ENCODE results near the gene DDX11.

DDX11 gene

DNA sequence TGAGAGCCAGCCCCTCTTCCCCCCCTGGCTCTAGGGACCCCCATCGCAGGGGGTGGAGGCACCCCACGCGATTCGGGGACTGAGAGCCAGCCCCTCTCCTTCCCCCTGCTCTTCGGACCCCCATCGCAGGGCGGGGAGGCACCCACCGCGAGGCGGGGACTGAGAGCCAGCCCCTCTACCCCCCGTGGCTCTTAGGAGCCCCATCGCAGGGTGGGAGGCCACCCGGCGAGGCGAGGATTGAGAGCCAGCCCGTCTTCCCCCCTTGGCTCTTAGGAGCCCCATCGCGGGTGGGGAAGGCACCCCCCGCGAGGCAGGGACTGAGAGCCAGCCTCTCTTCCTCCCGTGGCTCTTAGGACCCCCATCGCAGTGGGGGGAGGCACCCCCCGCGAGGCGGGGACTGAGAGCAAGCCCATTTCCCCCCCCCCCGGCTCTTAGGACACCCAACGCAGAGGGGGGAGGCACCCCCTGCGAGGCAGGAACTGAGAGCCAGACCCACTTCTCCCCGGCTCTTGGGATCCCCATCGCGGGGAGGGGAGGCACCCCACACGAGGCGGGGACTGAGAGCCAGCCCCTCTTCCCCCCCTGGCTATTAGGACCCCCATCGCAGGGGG is 45.6 kb downstream of the DDX11 start:
- ChIA-PET POLR2A (no interaction called here), CTCF (interaction anchor here (0.7 kb wide), 1 partner anchor 246 kb away, joined by 3 read pairs; no protein-coding TSS in a partner anchor)
- H3K27ac ChIP-seq (ENCODE audit: extremely low read depth, low read depth, low read length) = peak overlapping the region; percentile 22; the same call in 1 of the 2 replicates
- H3K4me1 ChIP-seq (ENCODE audit: control insufficient read depth, insufficient read depth, low read length) = peaks cover 2% of the 10 kb centered on the region; the same call in 1 of the 2 replicates
- H3K4me3 ChIP-seq (ENCODE audit: low read depth, low read length) = peak overlapping the region; percentile 64
- H3K9me3 ChIP-seq (ENCODE audit: control insufficient read depth, insufficient read depth, low read depth, low read length) = no peaks in the 10 kb centered on the region
- H3K36me3 ChIP-seq (ENCODE audit: control insufficient read depth in 2 of 2, insufficient read depth in 1 of 2, low read length in 2 of 2) = no peaks in the 10 kb centered on the region
- TF ChIP-seq, protein P1, sequence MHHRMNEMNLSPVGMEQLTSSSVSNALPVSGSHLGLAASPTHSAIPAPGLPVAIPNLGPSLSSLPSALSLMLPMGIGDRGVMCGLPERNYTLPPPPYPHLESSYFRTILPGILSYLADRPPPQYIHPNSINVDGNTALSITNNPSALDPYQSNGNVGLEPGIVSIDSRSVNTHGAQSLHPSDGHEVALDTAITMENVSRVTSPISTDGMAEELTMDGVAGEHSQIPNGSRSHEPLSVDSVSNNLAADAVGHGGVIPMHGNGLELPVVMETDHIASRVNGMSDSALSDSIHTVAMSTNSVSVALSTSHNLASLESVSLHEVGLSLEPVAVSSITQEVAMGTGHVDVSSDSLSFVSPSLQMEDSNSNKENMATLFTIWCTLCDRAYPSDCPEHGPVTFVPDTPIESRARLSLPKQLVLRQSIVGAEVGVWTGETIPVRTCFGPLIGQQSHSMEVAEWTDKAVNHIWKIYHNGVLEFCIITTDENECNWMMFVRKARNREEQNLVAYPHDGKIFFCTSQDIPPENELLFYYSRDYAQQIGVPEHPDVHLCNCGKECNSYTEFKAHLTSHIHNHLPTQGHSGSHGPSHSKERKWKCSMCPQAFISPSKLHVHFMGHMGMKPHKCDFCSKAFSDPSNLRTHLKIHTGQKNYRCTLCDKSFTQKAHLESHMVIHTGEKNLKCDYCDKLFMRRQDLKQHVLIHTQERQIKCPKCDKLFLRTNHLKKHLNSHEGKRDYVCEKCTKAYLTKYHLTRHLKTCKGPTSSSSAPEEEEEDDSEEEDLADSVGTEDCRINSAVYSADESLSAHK (tag by site-specific recombination; IDR thresholded peaks at IDR 0.05) = 0 out of 2 replicates have a peak, but pooled peaks have one; percentile 10
- TF ChIP-seq GLIS1 (tag by site-specific recombination; IDR thresholded peaks at IDR 0.05) = peak; percentile 100
- TF ChIP-seq, protein P2, sequence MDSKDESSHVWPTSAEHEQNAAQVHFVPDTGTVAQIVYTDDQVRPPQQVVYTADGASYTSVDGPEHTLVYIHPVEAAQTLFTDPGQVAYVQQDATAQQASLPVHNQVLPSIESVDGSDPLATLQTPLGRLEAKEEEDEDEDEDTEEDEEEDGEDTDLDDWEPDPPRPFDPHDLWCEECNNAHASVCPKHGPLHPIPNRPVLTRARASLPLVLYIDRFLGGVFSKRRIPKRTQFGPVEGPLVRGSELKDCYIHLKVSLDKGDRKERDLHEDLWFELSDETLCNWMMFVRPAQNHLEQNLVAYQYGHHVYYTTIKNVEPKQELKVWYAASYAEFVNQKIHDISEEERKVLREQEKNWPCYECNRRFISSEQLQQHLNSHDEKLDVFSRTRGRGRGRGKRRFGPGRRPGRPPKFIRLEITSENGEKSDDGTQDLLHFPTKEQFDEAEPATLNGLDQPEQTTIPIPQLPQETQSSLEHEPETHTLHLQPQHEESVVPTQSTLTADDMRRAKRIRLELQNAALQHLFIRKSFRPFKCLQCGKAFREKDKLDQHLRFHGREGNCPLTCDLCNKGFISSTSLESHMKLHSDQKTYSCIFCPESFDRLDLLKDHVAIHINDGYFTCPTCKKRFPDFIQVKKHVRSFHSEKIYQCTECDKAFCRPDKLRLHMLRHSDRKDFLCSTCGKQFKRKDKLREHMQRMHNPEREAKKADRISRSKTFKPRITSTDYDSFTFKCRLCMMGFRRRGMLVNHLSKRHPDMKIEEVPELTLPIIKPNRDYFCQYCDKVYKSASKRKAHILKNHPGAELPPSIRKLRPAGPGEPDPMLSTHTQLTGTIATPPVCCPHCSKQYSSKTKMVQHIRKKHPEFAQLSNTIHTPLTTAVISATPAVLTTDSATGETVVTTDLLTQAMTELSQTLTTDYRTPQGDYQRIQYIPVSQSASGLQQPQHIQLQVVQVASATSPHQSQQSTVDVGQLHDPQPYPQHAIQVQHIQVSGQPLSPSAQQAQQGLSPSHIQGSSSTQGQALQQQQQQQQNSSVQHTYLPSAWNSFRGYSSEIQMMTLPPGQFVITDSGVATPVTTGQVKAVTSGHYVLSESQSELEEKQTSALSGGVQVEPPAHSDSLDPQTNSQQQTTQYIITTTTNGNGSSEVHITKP (tag by site-specific recombination; IDR thresholded peaks at IDR 0.05) = peak; percentile 92
- TF ChIP-seq ZNF335 (tag by site-specific recombination; conservative IDR thresholded peaks at IDR 0.05) = peak; percentile 19; the same call in 1 of the 2 replicates
- TF ChIP-seq, protein P3, sequence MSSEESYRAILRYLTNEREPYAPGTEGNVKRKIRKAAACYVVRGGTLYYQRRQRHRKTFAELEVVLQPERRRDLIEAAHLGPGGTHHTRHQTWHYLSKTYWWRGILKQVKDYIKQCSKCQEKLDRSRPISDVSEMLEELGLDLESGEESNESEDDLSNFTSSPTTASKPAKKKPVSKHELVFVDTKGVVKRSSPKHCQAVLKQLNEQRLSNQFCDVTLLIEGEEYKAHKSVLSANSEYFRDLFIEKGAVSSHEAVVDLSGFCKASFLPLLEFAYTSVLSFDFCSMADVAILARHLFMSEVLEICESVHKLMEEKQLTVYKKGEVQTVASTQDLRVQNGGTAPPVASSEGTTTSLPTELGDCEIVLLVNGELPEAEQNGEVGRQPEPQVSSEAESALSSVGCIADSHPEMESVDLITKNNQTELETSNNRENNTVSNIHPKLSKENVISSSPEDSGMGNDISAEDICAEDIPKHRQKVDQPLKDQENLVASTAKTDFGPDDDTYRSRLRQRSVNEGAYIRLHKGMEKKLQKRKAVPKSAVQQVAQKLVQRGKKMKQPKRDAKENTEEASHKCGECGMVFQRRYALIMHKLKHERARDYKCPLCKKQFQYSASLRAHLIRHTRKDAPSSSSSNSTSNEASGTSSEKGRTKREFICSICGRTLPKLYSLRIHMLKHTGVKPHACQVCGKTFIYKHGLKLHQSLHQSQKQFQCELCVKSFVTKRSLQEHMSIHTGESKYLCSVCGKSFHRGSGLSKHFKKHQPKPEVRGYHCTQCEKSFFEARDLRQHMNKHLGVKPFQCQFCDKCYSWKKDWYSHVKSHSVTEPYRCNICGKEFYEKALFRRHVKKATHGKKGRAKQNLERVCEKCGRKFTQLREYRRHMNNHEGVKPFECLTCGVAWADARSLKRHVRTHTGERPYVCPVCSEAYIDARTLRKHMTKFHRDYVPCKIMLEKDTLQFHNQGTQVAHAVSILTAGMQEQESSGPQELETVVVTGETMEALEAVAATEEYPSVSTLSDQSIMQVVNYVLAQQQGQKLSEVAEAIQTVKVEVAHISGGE (tag by site-specific recombination; conservative IDR thresholded peaks at IDR 0.05; ENCODE audit: low read depth) = no peak
- TF ChIP-seq, protein P4, sequence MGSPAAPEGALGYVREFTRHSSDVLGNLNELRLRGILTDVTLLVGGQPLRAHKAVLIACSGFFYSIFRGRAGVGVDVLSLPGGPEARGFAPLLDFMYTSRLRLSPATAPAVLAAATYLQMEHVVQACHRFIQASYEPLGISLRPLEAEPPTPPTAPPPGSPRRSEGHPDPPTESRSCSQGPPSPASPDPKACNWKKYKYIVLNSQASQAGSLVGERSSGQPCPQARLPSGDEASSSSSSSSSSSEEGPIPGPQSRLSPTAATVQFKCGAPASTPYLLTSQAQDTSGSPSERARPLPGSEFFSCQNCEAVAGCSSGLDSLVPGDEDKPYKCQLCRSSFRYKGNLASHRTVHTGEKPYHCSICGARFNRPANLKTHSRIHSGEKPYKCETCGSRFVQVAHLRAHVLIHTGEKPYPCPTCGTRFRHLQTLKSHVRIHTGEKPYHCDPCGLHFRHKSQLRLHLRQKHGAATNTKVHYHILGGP (tag by site-specific recombination; IDR thresholded peaks at IDR 0.05) = no peak
- TF ChIP-seq, protein P5, sequence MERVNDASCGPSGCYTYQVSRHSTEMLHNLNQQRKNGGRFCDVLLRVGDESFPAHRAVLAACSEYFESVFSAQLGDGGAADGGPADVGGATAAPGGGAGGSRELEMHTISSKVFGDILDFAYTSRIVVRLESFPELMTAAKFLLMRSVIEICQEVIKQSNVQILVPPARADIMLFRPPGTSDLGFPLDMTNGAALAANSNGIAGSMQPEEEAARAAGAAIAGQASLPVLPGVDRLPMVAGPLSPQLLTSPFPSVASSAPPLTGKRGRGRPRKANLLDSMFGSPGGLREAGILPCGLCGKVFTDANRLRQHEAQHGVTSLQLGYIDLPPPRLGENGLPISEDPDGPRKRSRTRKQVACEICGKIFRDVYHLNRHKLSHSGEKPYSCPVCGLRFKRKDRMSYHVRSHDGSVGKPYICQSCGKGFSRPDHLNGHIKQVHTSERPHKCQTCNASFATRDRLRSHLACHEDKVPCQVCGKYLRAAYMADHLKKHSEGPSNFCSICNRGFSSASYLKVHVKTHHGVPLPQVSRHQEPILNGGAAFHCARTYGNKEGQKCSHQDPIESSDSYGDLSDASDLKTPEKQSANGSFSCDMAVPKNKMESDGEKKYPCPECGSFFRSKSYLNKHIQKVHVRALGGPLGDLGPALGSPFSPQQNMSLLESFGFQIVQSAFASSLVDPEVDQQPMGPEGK (tag by site-specific recombination; IDR thresholded peaks at IDR 0.05) = peak; percentile 88
- no peak for TF ChIP-seq TCF7L2 (IDR thresholded peaks at IDR 0.05; ENCODE audit: borderline replicate concordance, low read depth, low read length)
- peak; percentile 79; the same call in 1 of the 2 replicates for TF ChIP-seq ZBTB7A (tag by site-specific recombination; IDR thresholded peaks at IDR 0.05; ENCODE audit: low read depth)
- TF ChIP-seq GLIS2 (tag by site-specific recombination; IDR thresholded peaks at IDR 0.05) = peak; percentile 98
- peak; percentile 91 for TF ChIP-seq ZNF423 (tag by site-specific recombination; IDR thresholded peaks at IDR 0.05)
- peak; percentile 54 for TF ChIP-seq ZNF341 (tag by site-specific recombination; IDR thresholded peaks at IDR 0.05; ENCODE audit: low read depth)
- peak; percentile 32; the same call in 1 of the 2 replicates for TF ChIP-seq SP2 (tag by site-specific recombination; IDR thresholded peaks at IDR 0.05)
- no peak for TF ChIP-seq ZXDB (tag by site-specific recombination; IDR thresholded peaks at IDR 0.05)
- 0 out of 2 replicates have a peak, but pooled peaks have one; percentile 37 for TF ChIP-seq WT1 (tag by site-specific recombination; IDR thresholded peaks at IDR 0.05)
- peak; percentile 48; the same call in 1 of the 2 replicates for TF ChIP-seq KLF8 (tag by site-specific recombination; IDR thresholded peaks at IDR 0.05)
- TF ChIP-seq, protein P6, sequence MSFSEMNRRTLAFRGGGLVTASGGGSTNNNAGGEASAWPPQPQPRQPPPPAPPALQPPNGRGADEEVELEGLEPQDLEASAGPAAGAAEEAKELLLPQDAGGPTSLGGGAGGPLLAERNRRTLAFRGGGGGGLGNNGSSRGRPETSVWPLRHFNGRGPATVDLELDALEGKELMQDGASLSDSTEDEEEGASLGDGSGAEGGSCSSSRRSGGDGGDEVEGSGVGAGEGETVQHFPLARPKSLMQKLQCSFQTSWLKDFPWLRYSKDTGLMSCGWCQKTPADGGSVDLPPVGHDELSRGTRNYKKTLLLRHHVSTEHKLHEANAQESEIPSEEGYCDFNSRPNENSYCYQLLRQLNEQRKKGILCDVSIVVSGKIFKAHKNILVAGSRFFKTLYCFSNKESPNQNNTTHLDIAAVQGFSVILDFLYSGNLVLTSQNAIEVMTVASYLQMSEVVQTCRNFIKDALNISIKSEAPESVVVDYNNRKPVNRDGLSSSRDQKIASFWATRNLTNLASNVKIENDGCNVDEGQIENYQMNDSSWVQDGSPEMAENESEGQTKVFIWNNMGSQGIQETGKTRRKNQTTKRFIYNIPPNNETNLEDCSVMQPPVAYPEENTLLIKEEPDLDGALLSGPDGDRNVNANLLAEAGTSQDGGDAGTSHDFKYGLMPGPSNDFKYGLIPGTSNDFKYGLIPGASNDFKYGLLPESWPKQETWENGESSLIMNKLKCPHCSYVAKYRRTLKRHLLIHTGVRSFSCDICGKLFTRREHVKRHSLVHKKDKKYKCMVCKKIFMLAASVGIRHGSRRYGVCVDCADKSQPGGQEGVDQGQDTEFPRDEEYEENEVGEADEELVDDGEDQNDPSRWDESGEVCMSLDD (tag by site-specific recombination; IDR thresholded peaks at IDR 0.05) = peak; percentile 89

All from HEK293 (cell line).